Measurements from ENCODE around the gene COA8. TPM values are rescaled to one million over a fixed set of nuclear protein-coding genes. Genes with fewer than 3 reads are reported as not detected.

The COA8 gene
- total and polyA plus RNA-seq, 2 donors (not counting 3 experiments of a cell fraction or from before 2014, with no cell fraction given): 19.1 to 46.4 TPM

- Histone ChIP-seq H3K36me3 (ENCODE audit: control insufficient read depth in 2 of 2, extremely low read depth in 1 of 2, insufficient read depth in 2 of 2, low read length in 2 of 2) (peaks cover 11 to 12% of the 10 kb centered on the region in 2 experiments), H4K20me1 (replicated peaks; ENCODE audit: control insufficient read depth, extremely low read depth, insufficient read depth, low read length) (no peaks in the 10 kb centered on the region), H3K79me2 (ENCODE audit: control insufficient read depth, insufficient read depth, low read length) (peaks cover 86% of the 10 kb centered on the region), H2AFZ (ENCODE audit: low read depth, low read length) (no peak overlapping the region), H3K4me3 (replicated peaks in 1 of 3; ENCODE audit: insufficient read depth in 1 of 3, low read depth in 1 of 3, low read length in 3 of 3) (peak overlapping the region; percentile 61 to 97 (median 95)), H3K4me2 (ENCODE audit: insufficient read depth, low read length) (peak overlapping the region; percentile 98), H3K4me1 (ENCODE audit: control insufficient read depth, extremely low read depth, insufficient read depth, low read length) (peaks cover 27% of the 10 kb centered on the region), H3K9me3 (replicated peaks; ENCODE audit: control insufficient read depth, insufficient read depth, low read length) (no peaks in the 10 kb centered on the region), H3K9me1 (replicated peaks; ENCODE audit: control insufficient read depth, extremely low read depth, insufficient read depth, low read length) (no peaks in the 10 kb centered on the region), H3K27me3 (ENCODE audit: control insufficient read depth in 2 of 2, insufficient read depth in 2 of 2, low read length in 2 of 2) (no peaks in the 10 kb centered on the region), H3K27ac (ENCODE audit: insufficient read depth, low read depth, low read length) (peak overlapping the region; percentile 1), H3K9ac (replicated peaks; ENCODE audit: extremely low read depth, insufficient read depth, low read length) (peak overlapping the region; percentile 96)
- BruUV-seq (replicated peaks): no TSS peak
- ChIA-PET CTCF (interaction anchor here (0.6 to 0.8 kb wide), 3 partner anchors 45 to 329 kb away, joined by 3 to 4 read pairs (median 3); no protein-coding TSS in a partner anchor), POLR2A (no interaction called here)
- FAIRE-seq: no peak
- intact Hi-C loops (cut with micrococcal nuclease) (loop anchor here (5.0 kb wide), 1 partner anchor 37 kb away; the partner anchor contains the start of gene TRMT61A), dilution Hi-C loops (cut with MboI; ENCODE audit: extremely low pct_ligation_motif_present, low sequenced_read_pairs) (no loop called here)
- DNase-seq (ENCODE audit: low read depth, low spot score): no peak
- no peak for TF ChIP-seq EZH2 (IDR thresholded peaks at IDR 0.05; ENCODE audit: borderline replicate concordance, low read depth, low read length, severe bottlenecking)
- TF ChIP-seq POLR2A (IDR thresholded peaks at IDR 0.05; ENCODE audit: low read depth, low read length): no peak
- no peak for TF ChIP-seq JUN (IDR thresholded peaks at IDR 0.05; ENCODE audit: borderline replicate concordance, insufficient read depth, insufficient read length, low read depth)
- no peak for TF ChIP-seq MAX (IDR thresholded peaks at IDR 0.05; ENCODE audit: insufficient read depth, insufficient read length)
- TF ChIP-seq CTCF (IDR thresholded peaks at IDR 0.05; ENCODE audit: extremely low read depth in 1 of 2, insufficient read depth in 1 of 2, low read depth in 1 of 2, low read length in 2 of 2): no peak
- TF ChIP-seq FOS (IDR thresholded peaks at IDR 0.05; ENCODE audit: borderline replicate concordance, insufficient read depth, low read length): no peak
- TF ChIP-seq MYC (IDR thresholded peaks at IDR 0.05; ENCODE audit: low read depth, low read length): no peak
- no peak for TF ChIP-seq POLR2AphosphoS5 (IDR thresholded peaks at IDR 0.05; ENCODE audit: insufficient read depth, low read depth, low read length)
- no peak for TF ChIP-seq GATA2 (IDR thresholded peaks at IDR 0.05; ENCODE audit: insufficient read depth, insufficient read length, low read depth, low read length)
Measured at GRCh38 chr14:103563844-103564505, 1.2 kb downstream of the COA8 start.
